HepG2 (cell line): ENCODE data around the gene PMM2. TPM values are rescaled to one million over a fixed set of nuclear protein-coding genes. Genes with fewer than 3 reads are reported as not detected.

Experiments used
- ARHGAP35 ChIP-seq: sonication (generic); formaldehyde crosslinking; IDR thresholded peaks from 2 replicates; pipeline ENCODE4 v1.9.0; 2022; ENCODE audit warnings: mild to moderate bottlenecking, inconsistent platforms, moderate library complexity, missing genetic modification reagents, borderline replicate concordance
- ATF7 ChIP-seq, 2 experiments: fragments of 450-650 bp in 1 of 2; sonication (generic) in 1 of 2; formaldehyde crosslinking in 1 of 2; IDR thresholded peaks; 2 replicates each; pipeline versions ENCODE4 v1.4.0 to v1.6.1; 2016 to 2020; ENCODE audit warnings: antibody characterized with exemption in 1 of 2, mild to moderate bottlenecking in 1 of 2, missing genetic modification reagents in 1 of 2
- CHD4 ChIP-seq: fragments of 200-600 bp; sonication (generic); IDR thresholded peaks from 2 replicates; pipeline ENCODE4 v1.7.0; 2017; ENCODE audit warnings: mild to moderate bottlenecking, low read length, borderline replicate concordance
- ELK4 ChIP-seq: sonication (generic); formaldehyde crosslinking; IDR thresholded peaks from 2 replicates; pipeline ENCODE4 v1.9.0; 2021; ENCODE audit warnings: missing genetic modification reagents, borderline replicate concordance
- ERF ChIP-seq: IDR thresholded peaks from 2 replicates; pipeline ENCODE4 v1.6.1; 2018; ENCODE audit warnings: missing biosample characterization, missing genetic modification reagents
- HNRNPK ChIP-seq: fragments of 200-400 bp; formaldehyde crosslinking; IDR thresholded peaks from 2 replicates; pipeline ENCODE4 v1.6.1; 2018; ENCODE audit warnings: low read length, low read depth, moderate library complexity, mild to moderate bottlenecking; ENCODE audit not compliant: poor library complexity, severe bottlenecking
- HOXA9 ChIP-seq: sonication (generic); formaldehyde crosslinking; IDR thresholded peaks from 2 replicates; pipeline ENCODE4 v1.8.1; 2022; ENCODE audit warnings: missing genetic modification reagents, mild to moderate bottlenecking, moderate library complexity, borderline replicate concordance
- IRF1 ChIP-seq: sonication (generic); formaldehyde crosslinking; IDR thresholded peaks from 2 replicates; pipeline ENCODE4 v1.4.0; 2020; ENCODE audit warnings: low read depth, mild to moderate bottlenecking, missing genetic modification reagents
- JUN ChIP-seq: sonication (generic); formaldehyde crosslinking; IDR thresholded peaks from 2 replicates; pipeline ENCODE4 v1.4.0; 2020; ENCODE audit warnings: mild to moderate bottlenecking, missing genetic modification reagents
- KDM3A ChIP-seq: IDR thresholded peaks from 2 replicates; pipeline ENCODE4 v1.6.1; 2018; ENCODE audit warnings: low read depth, missing compliant biosample characterization
- NCOR1 ChIP-seq: fragments of 200-600 bp; sonication (generic); IDR thresholded peaks from 2 replicates; pipeline ENCODE4 v1.7.0; 2017; ENCODE audit warnings: antibody characterized with exemption, low read length, borderline replicate concordance
- SNAPC4 ChIP-seq: sonication (generic); formaldehyde crosslinking; IDR thresholded peaks from 2 replicates; pipeline ENCODE4 v1.4.0; 2020; ENCODE audit warnings: mild to moderate bottlenecking, missing genetic modification reagents
- SP2 ChIP-seq: sonication (generic); formaldehyde crosslinking; IDR thresholded peaks from 2 replicates; pipeline ENCODE4 v1.5.1; 2020; ENCODE audit warnings: mild to moderate bottlenecking, missing genetic modification reagents
- SSRP1 ChIP-seq: IDR thresholded peaks from 2 replicates; pipeline ENCODE4 v1.6.1; 2016; ENCODE audit warnings: control low read depth
- TARDBP ChIP-seq: sonication (generic); formaldehyde crosslinking; IDR thresholded peaks from 2 replicates; pipeline ENCODE4 v1.8.0; 2022; ENCODE audit warnings: mild to moderate bottlenecking, missing genetic modification reagents
- TBX2 ChIP-seq: sonication (generic); formaldehyde crosslinking; IDR thresholded peaks from 2 replicates; pipeline ENCODE4 v1.5.0; 2020; ENCODE audit warnings: missing genetic modification reagents, mild to moderate bottlenecking, borderline replicate concordance
- TMF1 ChIP-seq: sonication (generic); formaldehyde crosslinking; IDR thresholded peaks from 2 replicates; pipeline ENCODE4 v1.8.1; 2022; ENCODE audit warnings: low read depth, missing genetic modification reagents
- ZNF12 ChIP-seq: sonication (generic); formaldehyde crosslinking; IDR thresholded peaks from 2 replicates; pipeline ENCODE4 v1.5.0; 2020; ENCODE audit warnings: missing genetic modification reagents
- ZNF160 ChIP-seq: sonication (generic); formaldehyde crosslinking; IDR thresholded peaks from 2 replicates; pipeline ENCODE4 v1.8.0; 2022; ENCODE audit warnings: mild to moderate bottlenecking, inconsistent platforms, missing genetic modification reagents
- ZNF232 ChIP-seq: sonication (generic); formaldehyde crosslinking; IDR thresholded peaks from 2 replicates; pipeline ENCODE4 v1.4.0; 2020; ENCODE audit warnings: missing genetic modification reagents, borderline replicate concordance
- ZNF598 ChIP-seq: sonication (generic); formaldehyde crosslinking; IDR thresholded peaks from 2 replicates; pipeline ENCODE4 v1.5.1; 2020; ENCODE audit warnings: mild to moderate bottlenecking, missing genetic modification reagents, borderline replicate concordance
- ZSCAN9 ChIP-seq: IDR thresholded peaks from 2 replicates; pipeline ENCODE4 v1.6.1; 2016; ENCODE audit warnings: borderline replicate concordance
- polyA plus RNA-seq, 8 experiments: library from polyadenylated mRNA; depleted of rRNA in 3 of 8; stranded (reverse) in 7 of 8; unstranded in 1 of 8; fragments of >200 nt; fragmentation: Illumina TruSeq in 4 of 8; extraction: Trizol in 4 of 8; gene quantifications; 2 replicates each; pipeline versions ENCODE4 v1.2.1 to v1.2.3, GENCODE V29; 2011 to 2016; ENCODE audit warnings: low read depth in 4 of 8, missing spikeins in 1 of 8, mixed read lengths in 1 of 8; ENCODE audit not compliant: insufficient read depth in 1 of 8
- total RNA-seq, 5 experiments: library from RNA; depleted of rRNA; stranded (reverse); fragments of >200 nt; fragmentation: Illumina TruSeq; extraction: Trizol; gene quantifications; 2 replicates each; pipeline ENCODE4 v1.2.3, GENCODE V29; 2016; ENCODE audit warnings: low read depth in 1 of 5

Gene PMM2
- total and polyA plus RNA-seq, 2 of the 13 experiments (the other 11 are each of a cell fraction or from before 2014, with no cell fraction given), result 52.2 to 93.7 TPM

GRCh38 chr16:8868416-8869211 lies 71.0 kb downstream of the PMM2 start, which contains the start of gene CARHSP1 (continued):
- TF ChIP-seq ARHGAP35 (CRISPR knock-in tag), result peak; percentile 86; the same call in 1 of the 2 replicates
- no peak; the same call in 1 of the 2 replicates for TF ChIP-seq ZNF232 (CRISPR knock-in tag)
- TF ChIP-seq ZSCAN9, result peak; percentile 95
- TF ChIP-seq SSRP1 (CRISPR knock-in tag), result no peak
- 0 out of 2 replicates have a peak, but pooled peaks have one; percentile 39 for TF ChIP-seq TARDBP
- TF ChIP-seq KDM3A, result no peak
- TF ChIP-seq JUN (CRISPR knock-in tag), result no peak
- peak; percentile 41; the same call in 1 of the 2 replicates for TF ChIP-seq TMF1 (CRISPR knock-in tag)
- peak; percentile 65; the same call in 1 of the 2 replicates for TF ChIP-seq TBX2 (CRISPR knock-in tag)
- 0 out of 2 replicates have a peak, but pooled peaks have one; percentile 19 for TF ChIP-seq IRF1 (CRISPR knock-in tag)
- no peak for TF ChIP-seq CHD4
- TF ChIP-seq ATF7 (IDR thresholded peaks at IDR 0.05), result no peak
- peak; percentile 58; the same call in 1 of the 2 replicates for TF ChIP-seq ATF7 (CRISPR knock-in tag; IDR thresholded peaks at IDR 0.05)
- peak; percentile 84 for TF ChIP-seq ZNF160 (CRISPR knock-in tag)
- 0 out of 2 replicates have a peak, but pooled peaks have one; percentile 37 for TF ChIP-seq ZNF12 (CRISPR knock-in tag)
- peak; percentile 59; the same call in 1 of the 2 replicates for TF ChIP-seq SP2
- peak; percentile 68; the same call in 1 of the 2 replicates for TF ChIP-seq SNAPC4
- no peak for TF ChIP-seq ELK4 (CRISPR knock-in tag)
- TF ChIP-seq HOXA9 (CRISPR knock-in tag), result 0 out of 2 replicates have a peak, but pooled peaks have one; percentile 38
- peak; percentile 55; the same call in 1 of the 2 replicates for TF ChIP-seq ERF (CRISPR knock-in tag)
- TF ChIP-seq HNRNPK, result peak; percentile 69
- TF ChIP-seq ZNF598, result no peak
- peak; percentile 68; the same call in 1 of the 2 replicates for TF ChIP-seq NCOR1
